ENCODE measurements around the gene RAB11FIP2. TPM values are rescaled to one million over a fixed set of nuclear protein-coding genes. Genes with fewer than 3 reads are reported as not detected.

Gene RAB11FIP2
- total RNA-seq, 4 donors from 2014 or later = 27.4 to 52.9 (median 39.8) TPM

DNA sequence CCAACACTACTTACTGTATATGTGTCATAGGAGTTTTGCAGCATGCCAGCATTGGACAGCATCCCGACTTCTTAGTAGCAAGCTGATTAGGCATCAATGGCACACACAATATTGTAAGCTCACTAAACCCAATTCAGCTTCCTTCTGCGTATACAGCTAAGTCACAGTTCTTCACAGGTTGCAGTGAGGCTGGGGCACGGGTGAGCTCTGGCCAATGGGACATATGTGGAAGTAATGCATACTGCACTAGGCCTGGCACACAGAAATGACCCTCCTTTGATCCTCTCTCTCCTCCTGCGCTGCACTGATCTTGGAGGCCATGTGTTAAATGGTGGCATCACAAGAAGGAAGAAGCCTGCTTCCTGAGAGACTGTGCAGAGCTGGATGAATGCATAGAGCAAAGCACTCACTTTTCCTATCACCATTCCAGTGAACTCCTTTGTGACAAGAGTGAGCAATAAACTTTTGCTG lies 11.9 kb downstream of the RAB11FIP2 start:
- Histone ChIP-seq H3K27me3 (no peaks in the 10 kb centered on the region), H3K9me3 (no peaks in the 10 kb centered on the region), H3K4me1 (peaks cover 0 to 3% of the 10 kb centered on the region in 2 donors), H3K36me3 (no peaks in the 10 kb centered on the region), H3K4me3 (replicated peaks in 1 of 3) (no peak overlapping the region), H3K27ac (no peak overlapping the region)
- intact Hi-C loops (cut with DNase I) = no loop called here
- DNase-seq = no peak
- TF ChIP-seq POLR2A (IDR thresholded peaks at IDR 0.05) (no peak), CTCF (IDR thresholded peaks at IDR 0.05) (no peak)
- 95 to 96% methylated on average over 4 of the region's 4 CpGs for WGBS, 2 donors

- no peaks in the 10 kb centered on the region for H3K36me3 ChIP-seq
- H3K4me1 ChIP-seq = no peaks in the 10 kb centered on the region
- no peak overlapping the region for H3K4me3 ChIP-seq (replicated peaks in 1 of 3)
- no peaks in the 10 kb centered on the region for H3K9me3 ChIP-seq
- H3K27ac ChIP-seq = no peak overlapping the region
- TF ChIP-seq CTCF (IDR thresholded peaks at IDR 0.05) (no peak), POLR2A (IDR thresholded peaks at IDR 0.05) (no peak)
- no peaks in the 10 kb centered on the region for H3K27me3 ChIP-seq
- WGBS, 2 donors = 77 to 78% methylated on average over 7 of the region's 7 CpGs
- intact Hi-C loops (cut with DNase I) = no loop called here
- no peak for DNase-seq
Measured at GRCh38 chr10:118033905-118034304, 12.8 kb downstream of the RAB11FIP2 start.

DNA sequence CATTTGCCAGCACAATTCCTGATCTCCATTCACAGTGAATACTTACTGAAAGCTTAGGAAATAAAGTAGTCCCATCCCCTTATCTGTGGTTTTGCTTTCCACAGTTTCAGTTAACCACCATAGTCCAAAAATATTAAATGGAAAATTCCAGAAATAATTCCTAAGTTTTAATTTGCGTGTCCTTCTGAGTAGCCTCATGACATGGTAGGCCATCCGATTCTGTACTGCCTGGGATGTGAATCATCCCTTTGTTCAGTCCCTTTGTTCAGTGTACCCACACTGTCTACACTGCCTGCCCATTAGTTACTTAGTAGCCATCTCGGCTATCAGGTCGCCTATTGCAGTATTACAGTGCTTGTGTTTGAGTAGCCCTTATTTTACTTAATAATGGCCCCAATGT lies 14.2 kb downstream of the RAB11FIP2 start:
- TF ChIP-seq POLR2A (IDR thresholded peaks at IDR 0.05) = no peak
- TF ChIP-seq CTCF (IDR thresholded peaks at IDR 0.05) = no peak
- no peaks in the 10 kb centered on the region for H3K4me1 ChIP-seq
- no peaks in the 10 kb centered on the region for H3K9me3 ChIP-seq
- WGBS, 2 donors = 94 to 99% methylated on average over 4 of the region's 4 CpGs
- H3K27ac ChIP-seq = no peak overlapping the region
- no peak overlapping the region for H3K4me3 ChIP-seq (replicated peaks in 1 of 3)
- H3K27me3 ChIP-seq = no peaks in the 10 kb centered on the region
- DNase-seq = no peak
- intact Hi-C loops (cut with DNase I) = no loop called here
- no peaks in the 10 kb centered on the region for H3K36me3 ChIP-seq

GRCh38 chr10:118031351-118032075 lies 15.2 kb downstream of the RAB11FIP2 start:
- H3K4me3 ChIP-seq (replicated peaks in 1 of 3) = no peak overlapping the region
- no peaks in the 10 kb centered on the region for H3K4me1 ChIP-seq
- intact Hi-C loops (cut with DNase I) = no loop called here
- H3K9me3 ChIP-seq = no peaks in the 10 kb centered on the region
- TF ChIP-seq POLR2A (IDR thresholded peaks at IDR 0.05) (no peak), CTCF (IDR thresholded peaks at IDR 0.05) (no peak)
- H3K27ac ChIP-seq = no peak overlapping the region
- no peaks in the 10 kb centered on the region for H3K36me3 ChIP-seq
- 87 to 96% methylated on average over 2 of the region's 2 CpGs for WGBS, 2 donors
- H3K27me3 ChIP-seq = no peaks in the 10 kb centered on the region
- DNase-seq = no peak

- no peak for DNase-seq
- no peak overlapping the region for H3K4me3 ChIP-seq (replicated peaks in 1 of 3)
- H3K36me3 ChIP-seq = no peaks in the 10 kb centered on the region
- no peaks in the 10 kb centered on the region for H3K27me3 ChIP-seq
- no peak overlapping the region for H3K27ac ChIP-seq
- H3K4me1 ChIP-seq = no peaks in the 10 kb centered on the region
- no peaks in the 10 kb centered on the region for H3K9me3 ChIP-seq
- intact Hi-C loops (cut with DNase I) = no loop called here
- TF ChIP-seq CTCF (IDR thresholded peaks at IDR 0.05) = no peak
- TF ChIP-seq POLR2A (IDR thresholded peaks at IDR 0.05) = no peak
Measured at GRCh38 chr10:118028619-118029018, 18.1 kb downstream of the RAB11FIP2 start.

Measured in thyroid gland (tissue), 4 donors.